Measurements from ENCODE around the gene EXOSC3.
"Not testable (repeated sequence)": the region's sequence is repeated elsewhere in the genome, so short reads cannot be mapped to it uniquely, and the experiment has no call there.

EXOSC3 gene

DNA sequence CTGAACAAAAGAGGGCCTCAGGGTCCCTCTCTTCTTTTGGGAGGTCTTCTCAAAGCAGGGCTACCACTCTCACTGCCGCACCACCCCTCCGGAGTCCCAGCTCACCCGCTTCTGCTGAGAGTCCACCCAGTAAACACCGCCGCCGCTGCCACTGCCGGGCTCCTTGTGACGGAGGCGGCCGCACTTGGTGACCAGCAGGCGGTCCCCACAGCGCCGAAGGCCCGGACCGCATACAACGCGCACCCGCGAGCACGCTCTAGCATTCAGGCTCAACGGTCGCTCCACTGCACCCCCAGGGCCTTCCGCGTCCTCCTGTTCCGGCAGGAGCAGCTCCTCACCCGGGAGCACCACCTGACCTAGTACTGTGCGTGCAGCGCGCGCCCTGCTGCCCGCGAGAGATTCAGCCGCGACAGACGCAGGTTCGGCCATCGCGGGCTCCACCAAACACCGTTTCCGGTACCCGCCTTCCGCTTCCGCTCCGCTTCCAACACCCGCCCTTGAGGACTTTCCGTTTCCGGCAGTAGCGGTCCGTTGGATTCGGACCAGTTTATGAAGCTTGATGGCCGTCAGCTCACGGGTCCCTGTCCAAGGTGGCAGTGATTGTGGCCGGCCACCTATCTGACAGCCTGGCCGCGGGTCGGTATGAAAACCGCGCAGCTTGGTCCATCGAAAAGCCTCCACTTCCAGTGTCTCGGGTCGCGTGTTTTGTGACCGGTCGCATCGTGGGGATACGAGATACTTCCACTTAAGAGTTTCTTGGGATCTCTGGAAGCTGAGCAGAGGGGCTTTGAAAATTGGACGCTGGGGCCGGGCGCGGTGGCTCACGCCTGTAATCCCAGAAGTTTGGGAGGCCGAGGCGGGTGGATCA, at the start of gene EXOSC3:
EXOSC3 (minus strand) TSS at position 449 of the 868 bp plus-strand sequence; CDS start at position 429, 20 bp downstream.
- peak; percentile 88 for DNase-seq

- DNase-seq: no peak
Measured at GRCh38 chr9:37827483-37828165, 42.8 kb upstream of the EXOSC3 start.

GRCh38 chr9:37825174-37825573, 40.3 kb upstream of the EXOSC3 start:
- DNase-seq: not testable (repeated sequence)

- no peak for DNase-seq
Measured at GRCh38 chr9:37820142-37820541, 35.3 kb upstream of the EXOSC3 start.

GRCh38 chr9:37818849-37819248, 34.0 kb upstream of the EXOSC3 start:
- DNase-seq: no peak

- no peak for DNase-seq
Measured at GRCh38 chr9:37812773-37813379, 28.0 kb upstream of the EXOSC3 start.

- no peak for DNase-seq
Measured at GRCh38 chr9:37811906-37812476, 27.1 kb upstream of the EXOSC3 start.

GRCh38 chr9:37809676-37810075, 24.8 kb upstream of the EXOSC3 start:
- DNase-seq: not testable (repeated sequence)

- no peak for DNase-seq
Measured at GRCh38 chr9:37806271-37806670, 21.4 kb upstream of the EXOSC3 start.

DNA sequence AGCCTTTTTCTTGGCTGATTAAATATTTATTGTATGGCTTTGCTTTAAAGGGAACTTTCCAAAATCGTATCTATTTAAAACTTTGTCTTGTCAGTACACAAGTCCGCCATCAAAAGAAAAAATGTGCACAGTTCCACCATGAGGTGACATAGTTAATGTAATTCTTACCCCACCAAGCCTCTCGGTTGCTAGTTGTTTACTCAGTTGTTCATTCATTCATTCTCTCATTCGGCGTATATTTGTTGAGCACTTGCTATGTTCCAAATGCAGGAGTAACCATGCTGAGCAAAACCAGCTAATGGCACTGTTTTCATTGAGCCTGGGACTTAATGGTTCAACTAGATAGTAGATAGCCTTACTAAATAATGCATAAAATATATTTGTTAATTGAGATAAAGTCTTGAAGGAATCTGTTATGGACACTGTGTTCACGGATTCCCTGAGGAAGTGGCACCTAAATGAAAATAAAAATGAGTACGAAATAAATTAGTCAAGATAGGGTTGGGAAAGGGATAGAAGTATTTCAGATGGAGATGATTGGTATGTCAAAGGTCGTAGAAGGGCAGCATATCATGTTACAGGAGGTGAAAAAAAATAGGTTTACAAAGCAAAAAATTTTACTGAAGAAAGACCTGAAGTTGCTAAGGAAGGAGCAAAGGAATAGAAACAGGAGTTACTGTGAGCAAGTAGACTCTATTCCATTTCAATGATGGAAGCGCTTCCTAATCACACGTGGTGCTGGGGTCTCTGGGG, 17.3 kb upstream of the EXOSC3 start:
- DNase-seq: no peak

DNA sequence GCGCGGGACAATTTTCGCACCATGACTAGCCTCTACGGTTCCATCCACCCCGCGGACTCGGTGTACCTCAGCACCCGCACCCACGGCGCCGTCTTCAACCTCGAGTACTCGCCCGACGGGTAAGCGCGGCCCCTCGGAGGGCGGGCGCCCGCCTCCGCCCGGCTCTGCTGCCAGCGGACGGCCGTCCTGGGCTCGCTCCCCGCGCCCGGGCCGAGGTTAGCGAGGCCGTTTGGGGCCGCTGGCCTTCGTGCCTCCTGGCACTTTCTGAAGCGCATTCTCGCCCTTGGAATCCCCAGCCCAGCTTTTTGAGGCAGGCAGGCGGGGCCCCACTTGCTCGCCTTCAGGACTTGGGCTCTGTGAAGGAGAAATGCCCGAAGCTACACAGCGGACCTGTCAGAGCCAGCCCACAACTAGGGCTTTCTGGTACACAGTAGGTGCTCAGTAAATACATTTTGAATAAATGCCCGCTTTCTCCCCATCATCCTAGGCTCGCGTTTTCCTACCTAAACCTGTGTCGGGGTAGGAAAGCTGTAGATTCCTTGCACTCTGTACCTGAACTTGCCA, 16.5 kb upstream of the EXOSC3 start:
- DNase-seq: no peak

GRCh38 chr9:37800631-37801286, 15.9 kb upstream of the EXOSC3 start, which contains the start of gene DCAF10:
DCAF10 (plus strand) TSS chr9:37800797; CDS start chr9:37800867, 70 bp downstream.
- peak; percentile 77 for DNase-seq

- no peak for DNase-seq
Measured at GRCh38 chr9:37798677-37799076, 13.8 kb upstream of the EXOSC3 start.

GRCh38 chr9:37796232-37796631, 11.4 kb upstream of the EXOSC3 start:
- DNase-seq: no peak

GRCh38 chr9:37792122-37792521, 7.3 kb upstream of the EXOSC3 start:
- no peak for DNase-seq

GRCh38 chr9:37790096-37790495, 5.2 kb upstream of the EXOSC3 start:
- no peak for DNase-seq

DNA sequence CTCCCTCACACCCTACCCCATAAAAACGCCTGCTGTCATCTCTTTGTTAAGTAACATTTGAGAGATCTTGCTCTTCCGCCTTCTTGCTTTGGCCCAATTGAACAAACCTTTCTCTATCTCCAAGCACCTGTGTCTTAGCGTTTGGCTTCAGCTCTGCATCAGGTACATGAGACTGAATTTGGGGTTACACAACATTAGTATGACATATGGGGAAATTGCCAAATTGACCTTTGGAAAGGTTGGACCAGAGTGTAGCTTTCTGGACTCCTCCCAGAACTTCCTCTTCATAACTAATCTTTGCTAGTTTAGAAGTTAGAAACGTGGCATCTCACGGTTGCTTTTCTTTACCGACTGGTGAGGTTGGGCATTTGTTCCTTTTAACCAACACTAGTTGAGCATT, 3.5 kb upstream of the EXOSC3 start:
- no peak for DNase-seq

- DNase-seq: no peak
Measured at GRCh38 chr9:37787059-37787458, 2.2 kb upstream of the EXOSC3 start.

DNA sequence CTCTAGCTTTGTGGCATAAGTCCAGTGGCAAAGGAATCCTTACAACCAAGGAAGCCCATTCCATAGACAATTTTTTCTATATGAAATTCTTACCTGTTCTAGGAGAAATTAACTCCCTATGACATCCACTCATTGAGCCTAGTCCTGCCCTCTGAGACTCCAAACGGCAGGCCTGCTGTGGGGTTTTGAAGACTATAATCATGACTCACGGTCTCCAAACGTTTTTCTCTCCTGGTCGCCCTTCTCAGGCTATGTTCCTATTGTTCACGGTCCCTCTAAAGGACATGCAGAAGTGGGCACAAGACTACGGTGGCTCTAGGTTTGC, 611 bp downstream of the EXOSC3 start:
- no peak for DNase-seq

DNA sequence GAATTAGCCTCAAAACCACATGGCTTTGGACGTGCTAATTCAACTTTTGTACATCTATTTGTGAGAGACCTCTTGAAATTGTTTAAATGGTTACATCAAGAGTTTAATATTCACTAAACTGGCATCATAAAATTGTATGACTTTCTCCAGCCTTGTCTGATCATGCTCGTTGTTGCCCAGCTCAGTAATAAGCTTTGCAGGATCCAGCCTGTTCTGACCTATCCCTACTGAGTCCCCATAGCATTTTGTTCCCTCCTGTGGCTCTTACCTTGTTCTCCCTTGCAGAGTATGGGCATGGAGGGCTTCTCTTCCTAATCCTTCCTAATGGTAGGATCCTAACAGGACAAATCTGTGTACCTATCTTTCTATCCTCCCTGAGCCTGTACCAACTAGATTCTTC, 6.3 kb downstream of the EXOSC3 start:
- no peak for DNase-seq

- DNase-seq: no peak
Measured at GRCh38 chr9:37776328-37776727, 8.5 kb downstream of the EXOSC3 start.

Data from fibroblast of upper back skin (primary cell).